ENCODE data around the gene NPIPB9.

Gene NPIPB9

DNA sequence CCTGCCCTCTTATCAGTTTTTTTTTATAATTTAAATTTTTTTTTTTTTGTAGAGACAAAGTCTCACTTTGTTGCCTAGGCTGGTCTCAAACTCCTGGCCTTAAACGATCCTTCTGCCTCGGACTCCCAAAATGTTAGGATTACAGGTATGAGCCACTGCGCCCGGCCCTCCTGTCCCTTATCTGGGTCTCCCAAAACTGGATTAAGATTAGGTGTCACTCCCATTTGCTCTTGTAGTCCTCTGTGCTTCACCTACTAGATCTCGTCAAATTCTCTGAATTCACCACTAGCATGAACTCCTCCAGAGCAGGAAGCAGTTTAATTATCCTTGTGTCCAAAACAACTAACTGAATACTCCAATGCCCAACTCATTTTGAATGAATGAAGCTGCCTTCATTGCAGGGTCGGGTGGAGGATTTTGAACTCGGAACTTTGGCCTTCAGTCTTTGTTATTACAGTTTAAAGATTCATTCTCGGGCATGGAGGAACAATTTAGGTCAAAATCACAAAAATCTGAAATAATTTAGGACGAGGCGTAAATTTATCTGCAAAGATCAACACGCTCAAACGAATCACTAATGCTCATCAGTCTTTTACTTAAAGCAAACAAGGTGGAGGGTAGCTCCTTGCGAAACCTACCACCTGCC is 70.4 kb downstream of the NPIPB9 start:
- H3K9me3 ChIP-seq (ENCODE audit: insufficient read depth, low read depth, low read length): no peaks in the 10 kb centered on the region
- no peaks in the 10 kb centered on the region for H3F3A ChIP-seq (ENCODE audit: low read depth)
- H3K4me3 ChIP-seq (ENCODE audit: low read length, poor library complexity, severe bottlenecking): peak overlapping the region; percentile 95
- peak overlapping the region; percentile 87 for H2AFZ ChIP-seq (ENCODE audit: low read length)
- TF ChIP-seq, protein P1, sequence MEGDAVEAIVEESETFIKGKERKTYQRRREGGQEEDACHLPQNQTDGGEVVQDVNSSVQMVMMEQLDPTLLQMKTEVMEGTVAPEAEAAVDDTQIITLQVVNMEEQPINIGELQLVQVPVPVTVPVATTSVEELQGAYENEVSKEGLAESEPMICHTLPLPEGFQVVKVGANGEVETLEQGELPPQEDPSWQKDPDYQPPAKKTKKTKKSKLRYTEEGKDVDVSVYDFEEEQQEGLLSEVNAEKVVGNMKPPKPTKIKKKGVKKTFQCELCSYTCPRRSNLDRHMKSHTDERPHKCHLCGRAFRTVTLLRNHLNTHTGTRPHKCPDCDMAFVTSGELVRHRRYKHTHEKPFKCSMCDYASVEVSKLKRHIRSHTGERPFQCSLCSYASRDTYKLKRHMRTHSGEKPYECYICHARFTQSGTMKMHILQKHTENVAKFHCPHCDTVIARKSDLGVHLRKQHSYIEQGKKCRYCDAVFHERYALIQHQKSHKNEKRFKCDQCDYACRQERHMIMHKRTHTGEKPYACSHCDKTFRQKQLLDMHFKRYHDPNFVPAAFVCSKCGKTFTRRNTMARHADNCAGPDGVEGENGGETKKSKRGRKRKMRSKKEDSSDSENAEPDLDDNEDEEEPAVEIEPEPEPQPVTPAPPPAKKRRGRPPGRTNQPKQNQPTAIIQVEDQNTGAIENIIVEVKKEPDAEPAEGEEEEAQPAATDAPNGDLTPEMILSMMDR (conservative IDR thresholded peaks at IDR 0.05; ENCODE audit: low read length): no peak
- TF ChIP-seq EZH2phosphoT487 (IDR thresholded peaks at IDR 0.05; ENCODE audit: borderline replicate concordance): no peak
- H3K4me1 ChIP-seq (ENCODE audit: insufficient read depth, low read length, poor library complexity, severe bottlenecking): peaks cover 22% of the 10 kb centered on the region
- H3K4me2 ChIP-seq (ENCODE audit: low read depth, low read length, poor library complexity, severe bottlenecking): peak overlapping the region; percentile 84
- no peaks in the 10 kb centered on the region for H3K9me2 ChIP-seq (replicated peaks; ENCODE audit: low read depth, low read length)
- H3K27me3 ChIP-seq (ENCODE audit: insufficient read depth, low read length, poor library complexity, severe bottlenecking): peaks cover 8% of the 10 kb centered on the region
- H3K9ac ChIP-seq (ENCODE audit: low read depth, low read length, poor library complexity, severe bottlenecking): peak overlapping the region; percentile 100
- H4K20me1 ChIP-seq (ENCODE audit: insufficient read depth, low read length, poor library complexity, severe bottlenecking): peaks cover 37% of the 10 kb centered on the region
- H3K79me2 ChIP-seq (ENCODE audit: insufficient read depth, low read length): peaks cover 49% of the 10 kb centered on the region
- H3K36me3 ChIP-seq (ENCODE audit: insufficient read depth, low read length): peaks cover 25% of the 10 kb centered on the region
